ENCODE results near the gene CPA4. TPM values are rescaled to one million over a fixed set of nuclear protein-coding genes. Genes with fewer than 3 reads are reported as not detected.

CPA4 gene
- total and polyA plus RNA-seq, 2 experiments from 2014 or later, result 1.1 to 3.3 TPM

DNA sequence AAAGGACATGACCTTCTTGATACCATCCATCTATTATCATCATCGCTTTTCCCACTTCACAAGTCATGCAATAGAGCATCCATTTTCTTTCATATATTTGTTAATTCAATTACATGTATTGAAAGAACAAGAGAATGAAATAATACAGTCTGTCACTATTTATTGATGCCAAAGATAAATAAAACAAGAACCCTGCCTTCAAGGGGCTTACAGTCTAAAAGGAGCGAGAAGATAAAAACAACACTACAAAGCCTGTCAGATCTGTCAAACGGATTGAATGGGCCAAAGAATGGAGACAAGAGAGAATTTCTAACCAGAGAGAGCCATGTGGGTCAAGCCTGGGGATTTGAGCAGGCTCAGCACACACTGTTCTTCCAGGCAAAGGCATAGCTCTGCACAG, 67.6 kb downstream of the CPA4 start:
- TF ChIP-seq EZH2 (IDR thresholded peaks at IDR 0.05; ENCODE audit: borderline replicate concordance) (no peak), EZH2phosphoT487 (IDR thresholded peaks at IDR 0.05; ENCODE audit: low read depth, severe bottlenecking, unreplicated experiment) (no peak)
- TF ChIP-seq, protein P1, sequence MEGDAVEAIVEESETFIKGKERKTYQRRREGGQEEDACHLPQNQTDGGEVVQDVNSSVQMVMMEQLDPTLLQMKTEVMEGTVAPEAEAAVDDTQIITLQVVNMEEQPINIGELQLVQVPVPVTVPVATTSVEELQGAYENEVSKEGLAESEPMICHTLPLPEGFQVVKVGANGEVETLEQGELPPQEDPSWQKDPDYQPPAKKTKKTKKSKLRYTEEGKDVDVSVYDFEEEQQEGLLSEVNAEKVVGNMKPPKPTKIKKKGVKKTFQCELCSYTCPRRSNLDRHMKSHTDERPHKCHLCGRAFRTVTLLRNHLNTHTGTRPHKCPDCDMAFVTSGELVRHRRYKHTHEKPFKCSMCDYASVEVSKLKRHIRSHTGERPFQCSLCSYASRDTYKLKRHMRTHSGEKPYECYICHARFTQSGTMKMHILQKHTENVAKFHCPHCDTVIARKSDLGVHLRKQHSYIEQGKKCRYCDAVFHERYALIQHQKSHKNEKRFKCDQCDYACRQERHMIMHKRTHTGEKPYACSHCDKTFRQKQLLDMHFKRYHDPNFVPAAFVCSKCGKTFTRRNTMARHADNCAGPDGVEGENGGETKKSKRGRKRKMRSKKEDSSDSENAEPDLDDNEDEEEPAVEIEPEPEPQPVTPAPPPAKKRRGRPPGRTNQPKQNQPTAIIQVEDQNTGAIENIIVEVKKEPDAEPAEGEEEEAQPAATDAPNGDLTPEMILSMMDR (IDR thresholded peaks at IDR 0.05; ENCODE audit: poor library complexity), result no peak
- Histone ChIP-seq H3K79me2 (no peaks in the 10 kb centered on the region), H3K36me3 (replicated peaks; ENCODE audit: insufficient read depth, low read depth) (no peaks in the 10 kb centered on the region), H3K4me3 (no peak overlapping the region), H3K9me3 (ENCODE audit: low read depth) (no peaks in the 10 kb centered on the region), H3K27me3 (no peaks in the 10 kb centered on the region), H2AFZ (no peak overlapping the region), H3K4me2 (no peak overlapping the region), H4K20me1 (ENCODE audit: insufficient read depth, poor library complexity, severe bottlenecking) (no peaks in the 10 kb centered on the region), H3K9me2 (replicated peaks; ENCODE audit: insufficient read depth) (no peaks in the 10 kb centered on the region), H3K27ac (no peak overlapping the region), H3K4me1 (ENCODE audit: insufficient read depth) (peaks cover 37% of the 10 kb centered on the region)
- 95% methylated on average over 3 of the region's 3 CpGs for WGBS (ENCODE audit: low lambda C conversion rate, missing lambda C conversion rate)
- DNase-seq (ENCODE audit: low spot score), result no peak

DNA sequence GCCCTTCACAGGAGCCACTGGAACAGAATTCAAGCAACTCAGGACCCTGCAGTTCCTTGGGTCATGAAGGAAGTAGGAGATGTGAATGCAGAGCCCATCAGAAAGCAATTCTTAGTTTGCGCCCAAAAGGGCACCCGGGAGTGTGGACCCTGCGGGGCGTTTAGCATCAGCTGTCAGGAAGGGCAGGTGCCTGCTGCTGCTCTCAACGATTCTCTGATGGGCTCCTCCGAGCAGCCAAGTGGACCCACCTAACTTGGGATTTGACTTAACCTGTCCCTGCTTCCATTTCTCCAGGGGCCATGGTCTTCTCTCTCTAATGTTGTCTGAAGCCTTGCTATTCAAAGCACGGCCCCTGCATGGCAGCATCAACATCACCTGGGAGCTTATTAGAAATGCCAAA, 68.7 kb downstream of the CPA4 start:
- H3K27me3 ChIP-seq, result no peaks in the 10 kb centered on the region
- no peak overlapping the region for H2AFZ ChIP-seq
- no peak for TF ChIP-seq EZH2 (IDR thresholded peaks at IDR 0.05; ENCODE audit: borderline replicate concordance)
- no peak for TF ChIP-seq EZH2phosphoT487 (IDR thresholded peaks at IDR 0.05; ENCODE audit: low read depth, severe bottlenecking, unreplicated experiment)
- TF ChIP-seq, protein P1 (IDR thresholded peaks at IDR 0.05; ENCODE audit: poor library complexity), result no peak
- H3K27ac ChIP-seq, result no peak overlapping the region
- DNase-seq (ENCODE audit: low spot score), result no peak
- no peaks in the 10 kb centered on the region for H3K9me3 ChIP-seq (ENCODE audit: low read depth)
- H3K4me2 ChIP-seq, result no peak overlapping the region
- H3K4me3 ChIP-seq, result no peak overlapping the region
- WGBS (ENCODE audit: low lambda C conversion rate, missing lambda C conversion rate), result 94% methylated on average over 7 of the region's 7 CpGs
- no peaks in the 10 kb centered on the region for H3K79me2 ChIP-seq
- no peaks in the 10 kb centered on the region for H3K36me3 ChIP-seq (replicated peaks; ENCODE audit: insufficient read depth, low read depth)
- peaks cover 39% of the 10 kb centered on the region for H3K4me1 ChIP-seq (ENCODE audit: insufficient read depth)
- no peaks in the 10 kb centered on the region for H4K20me1 ChIP-seq (ENCODE audit: insufficient read depth, poor library complexity, severe bottlenecking)
- H3K9me2 ChIP-seq (replicated peaks; ENCODE audit: insufficient read depth), result no peaks in the 10 kb centered on the region

DNA sequence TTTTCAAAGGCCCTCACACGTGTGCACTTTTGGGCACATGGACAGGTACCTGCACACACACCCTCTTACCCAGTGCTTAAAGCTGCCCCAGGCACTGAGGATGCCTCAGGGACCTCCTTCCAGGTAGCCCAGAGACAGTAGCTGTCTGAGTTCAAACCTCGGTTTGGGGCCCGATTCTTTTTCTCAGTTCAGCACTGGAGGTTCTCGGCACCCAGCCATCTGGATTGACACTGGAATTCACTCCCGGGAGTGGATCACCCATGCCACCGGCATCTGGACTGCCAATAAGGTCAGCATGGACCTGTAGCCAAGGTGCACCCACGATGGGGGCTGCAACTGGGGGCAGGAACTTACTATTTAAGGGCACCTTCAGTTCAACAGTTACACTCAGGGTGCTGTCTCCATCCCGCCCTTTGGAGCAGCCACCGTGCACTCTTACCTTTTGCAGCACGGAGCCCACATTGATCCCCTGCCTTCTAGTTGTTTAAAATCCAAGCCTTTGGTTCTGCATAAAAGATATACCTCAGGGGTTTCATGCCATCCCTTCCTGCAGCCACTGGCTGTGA, 69.4 kb downstream of the CPA4 start:
- DNase-seq (ENCODE audit: low spot score), result no peak
- Histone ChIP-seq H3K27ac (no peak overlapping the region), H3K9me2 (replicated peaks; ENCODE audit: insufficient read depth) (no peaks in the 10 kb centered on the region), H3K27me3 (no peaks in the 10 kb centered on the region), H3K4me3 (no peak overlapping the region), H3K36me3 (replicated peaks; ENCODE audit: insufficient read depth, low read depth) (no peaks in the 10 kb centered on the region), H4K20me1 (ENCODE audit: insufficient read depth, poor library complexity, severe bottlenecking) (no peaks in the 10 kb centered on the region), H3K9me3 (ENCODE audit: low read depth) (no peaks in the 10 kb centered on the region), H3K4me1 (ENCODE audit: insufficient read depth) (peaks cover 35% of the 10 kb centered on the region), H2AFZ (no peak overlapping the region), H3K4me2 (no peak overlapping the region), H3K79me2 (no peaks in the 10 kb centered on the region)
- TF ChIP-seq, protein P1 (IDR thresholded peaks at IDR 0.05; ENCODE audit: poor library complexity), result no peak
- no peak for TF ChIP-seq EZH2phosphoT487 (IDR thresholded peaks at IDR 0.05; ENCODE audit: low read depth, severe bottlenecking, unreplicated experiment)
- no peak for TF ChIP-seq EZH2 (IDR thresholded peaks at IDR 0.05; ENCODE audit: borderline replicate concordance)
- WGBS (ENCODE audit: low lambda C conversion rate, missing lambda C conversion rate), result 97% methylated on average over 10 of the region's 10 CpGs

All from hepatocyte (in vitro differentiated cells).